ENCODE data around the gene CDH13. TPM values are rescaled to one million over a fixed set of nuclear protein-coding genes. Genes with fewer than 3 reads are reported as not detected.

CDH13 gene
- total RNA-seq, 1 donor from 2014 or later = 45.1 TPM

DNA sequence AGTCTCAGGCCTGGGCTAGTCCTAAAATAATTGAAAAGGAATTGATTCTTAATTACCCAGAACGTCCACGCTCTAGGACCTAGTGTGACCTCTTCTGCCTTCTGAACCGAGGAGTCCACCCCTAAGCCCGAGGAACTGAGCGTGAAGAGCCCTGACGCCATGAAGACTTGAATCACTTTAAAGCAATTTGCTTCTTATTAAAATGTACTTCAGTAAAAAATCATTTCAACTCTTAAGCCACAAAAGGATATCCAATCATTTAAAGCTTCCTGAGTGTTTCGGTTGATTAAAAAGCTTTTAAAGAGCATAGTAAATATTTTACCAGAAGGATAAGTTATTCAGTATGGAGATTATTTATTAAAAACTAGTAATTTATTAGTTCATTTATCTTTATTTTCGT is 1192.6 kb downstream of the CDH13 start:
- Mint-ChIP-seq H3K4me3 (ENCODE audit: unreplicated experiment) (no peak overlapping the region), H3K9me3 (ENCODE audit: low read depth) (no peaks in the 10 kb centered on the region), H3K27me3 (ENCODE audit: low read depth) (peaks cover 10% of the 10 kb centered on the region), H3K36me3 (ENCODE audit: low read depth) (no peaks in the 10 kb centered on the region), H3K4me1 (ENCODE audit: low read depth) (peaks cover 3% of the 10 kb centered on the region), H3K27ac (ENCODE audit: unreplicated experiment) (no peak overlapping the region)
- TF ChIP-seq CTCF (IDR thresholded peaks at IDR 0.05) = no peak
- no peak for DNase-seq (ENCODE audit: low spot score)

DNA sequence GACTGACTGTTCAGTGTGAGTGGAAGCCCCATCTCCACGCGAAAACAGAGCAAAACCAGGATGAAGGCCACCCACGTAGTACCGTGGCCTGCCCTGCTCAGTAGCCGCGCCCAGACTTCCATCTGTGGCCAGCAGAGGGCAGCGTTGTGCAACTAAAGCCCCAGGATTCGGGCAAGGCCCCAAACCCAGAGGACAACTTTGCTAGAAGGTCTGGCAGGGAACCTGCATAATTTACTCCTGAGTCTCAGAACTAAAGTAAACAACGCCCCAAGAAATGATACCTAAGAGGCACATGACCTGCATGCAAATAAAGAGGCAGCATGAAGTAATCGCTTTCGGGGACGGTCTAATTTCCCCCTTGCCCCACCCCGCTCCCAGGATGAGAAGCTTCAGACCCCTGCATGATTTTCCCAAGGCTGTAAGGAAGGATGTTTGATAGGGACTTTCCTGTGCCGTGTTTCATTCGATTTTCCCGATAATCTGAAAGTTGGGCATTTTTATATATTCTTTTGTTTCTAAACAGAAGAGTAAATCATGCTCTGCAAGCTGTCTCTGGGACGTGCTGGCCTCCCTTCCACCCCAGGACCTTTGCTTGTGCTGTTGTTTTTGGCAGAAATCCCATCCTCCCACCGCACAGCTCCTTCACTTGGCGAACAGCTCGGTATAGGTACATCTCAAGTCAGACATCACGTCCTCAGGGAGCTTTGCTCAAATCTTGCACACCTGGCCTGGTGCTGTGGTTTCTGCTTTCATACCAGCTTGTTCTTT is 1199.6 kb downstream of the CDH13 start:
- DNase-seq (ENCODE audit: low spot score) = no peak
- H3K4me3 Mint-ChIP-seq (ENCODE audit: unreplicated experiment) = no peak overlapping the region

DNA sequence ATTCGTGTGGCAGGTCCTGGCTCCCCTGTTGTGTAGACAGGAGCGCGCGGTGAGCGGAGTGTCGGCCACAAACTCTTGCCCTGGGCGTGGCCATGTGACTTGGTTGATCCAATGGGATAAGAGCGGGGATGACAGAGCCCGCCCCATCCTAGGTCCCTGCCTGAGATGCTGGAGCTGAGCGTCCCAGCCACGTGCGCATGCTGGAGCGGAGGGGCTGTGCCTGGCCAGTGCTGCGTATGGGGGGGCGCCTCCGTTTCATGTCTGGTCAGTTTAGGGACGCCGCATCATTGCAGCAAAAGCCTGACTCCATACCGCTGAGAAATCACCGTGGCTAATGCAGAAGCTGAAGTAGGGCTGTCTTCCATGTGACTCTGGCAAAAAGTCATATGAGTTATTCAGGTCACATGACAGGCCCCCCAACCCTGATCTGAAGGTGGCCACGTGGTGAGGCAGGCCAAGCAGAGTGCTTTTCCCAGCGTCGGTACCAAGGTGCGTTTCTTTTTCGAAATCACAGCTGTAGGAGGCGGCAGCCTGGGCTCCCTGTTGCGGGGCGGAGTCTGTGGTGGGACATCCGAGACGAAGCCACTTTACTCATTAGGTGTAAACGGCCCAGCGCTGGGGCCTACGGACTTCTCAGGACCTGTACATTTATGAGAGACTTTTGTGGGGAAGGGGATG is 1203.5 kb downstream of the CDH13 start:
- Mint-ChIP-seq H3K4me1 (ENCODE audit: low read depth) (peaks cover 9% of the 10 kb centered on the region), H3K36me3 (ENCODE audit: low read depth) (no peaks in the 10 kb centered on the region), H3K27ac (ENCODE audit: unreplicated experiment) (no peak overlapping the region), H3K4me3 (ENCODE audit: unreplicated experiment) (no peak overlapping the region), H3K9me3 (ENCODE audit: low read depth) (no peaks in the 10 kb centered on the region), H3K27me3 (ENCODE audit: low read depth) (peaks cover 2% of the 10 kb centered on the region)
- DNase-seq (ENCODE audit: low spot score) = no peak
- no peak for TF ChIP-seq CTCF (IDR thresholded peaks at IDR 0.05)

More for the DNA sequence above, 1199.6 kb downstream of the CDH13 start:
- Mint-ChIP-seq H3K27ac (ENCODE audit: unreplicated experiment) (no peak overlapping the region), H3K27me3 (ENCODE audit: low read depth) (peaks cover 6% of the 10 kb centered on the region), H3K9me3 (ENCODE audit: low read depth) (no peaks in the 10 kb centered on the region), H3K36me3 (ENCODE audit: low read depth) (no peaks in the 10 kb centered on the region), H3K4me1 (ENCODE audit: low read depth) (peaks cover 6% of the 10 kb centered on the region)
- TF ChIP-seq CTCF (IDR thresholded peaks at IDR 0.05) = peak; percentile 95

GRCh38 chr16:83830769-83831455 is 1204.1 kb downstream of the CDH13 start:
- H3K36me3 Mint-ChIP-seq (ENCODE audit: low read depth) = no peaks in the 10 kb centered on the region
- no peak overlapping the region for H3K4me3 Mint-ChIP-seq (ENCODE audit: unreplicated experiment)
- DNase-seq (ENCODE audit: low spot score) = no peak
- H3K27ac Mint-ChIP-seq (ENCODE audit: unreplicated experiment) = no peak overlapping the region
- no peak for TF ChIP-seq CTCF (IDR thresholded peaks at IDR 0.05)
- peaks cover 14% of the 10 kb centered on the region for H3K4me1 Mint-ChIP-seq (ENCODE audit: low read depth)
- peaks cover 2% of the 10 kb centered on the region for H3K27me3 Mint-ChIP-seq (ENCODE audit: low read depth)
- H3K9me3 Mint-ChIP-seq (ENCODE audit: low read depth) = no peaks in the 10 kb centered on the region

GRCh38 chr16:83831456-83831987 is 1204.8 kb downstream of the CDH13 start:
- H3K4me1 Mint-ChIP-seq (ENCODE audit: low read depth) = peaks cover 16% of the 10 kb centered on the region
- H3K27me3 Mint-ChIP-seq (ENCODE audit: low read depth) = peaks cover 2% of the 10 kb centered on the region
- H3K27ac Mint-ChIP-seq (ENCODE audit: unreplicated experiment) = no peak overlapping the region
- no peak for DNase-seq (ENCODE audit: low spot score)
- H3K9me3 Mint-ChIP-seq (ENCODE audit: low read depth) = no peaks in the 10 kb centered on the region
- H3K4me3 Mint-ChIP-seq (ENCODE audit: unreplicated experiment) = no peak overlapping the region
- TF ChIP-seq CTCF (IDR thresholded peaks at IDR 0.05) = no peak
- no peaks in the 10 kb centered on the region for H3K36me3 Mint-ChIP-seq (ENCODE audit: low read depth)
